ENCODE data around the gene BMF.

GRCh38 chr15:40103864-40104271 is 4.8 kb downstream of the BMF start:
- TF ChIP-seq POLR2A (IDR thresholded peaks at IDR 0.05): no peak
- TF ChIP-seq, protein P1, sequence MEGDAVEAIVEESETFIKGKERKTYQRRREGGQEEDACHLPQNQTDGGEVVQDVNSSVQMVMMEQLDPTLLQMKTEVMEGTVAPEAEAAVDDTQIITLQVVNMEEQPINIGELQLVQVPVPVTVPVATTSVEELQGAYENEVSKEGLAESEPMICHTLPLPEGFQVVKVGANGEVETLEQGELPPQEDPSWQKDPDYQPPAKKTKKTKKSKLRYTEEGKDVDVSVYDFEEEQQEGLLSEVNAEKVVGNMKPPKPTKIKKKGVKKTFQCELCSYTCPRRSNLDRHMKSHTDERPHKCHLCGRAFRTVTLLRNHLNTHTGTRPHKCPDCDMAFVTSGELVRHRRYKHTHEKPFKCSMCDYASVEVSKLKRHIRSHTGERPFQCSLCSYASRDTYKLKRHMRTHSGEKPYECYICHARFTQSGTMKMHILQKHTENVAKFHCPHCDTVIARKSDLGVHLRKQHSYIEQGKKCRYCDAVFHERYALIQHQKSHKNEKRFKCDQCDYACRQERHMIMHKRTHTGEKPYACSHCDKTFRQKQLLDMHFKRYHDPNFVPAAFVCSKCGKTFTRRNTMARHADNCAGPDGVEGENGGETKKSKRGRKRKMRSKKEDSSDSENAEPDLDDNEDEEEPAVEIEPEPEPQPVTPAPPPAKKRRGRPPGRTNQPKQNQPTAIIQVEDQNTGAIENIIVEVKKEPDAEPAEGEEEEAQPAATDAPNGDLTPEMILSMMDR (IDR thresholded peaks at IDR 0.05): no peak
- TF ChIP-seq EP300 (IDR thresholded peaks at IDR 0.05): no peak
